Bone marrow (tissue), 2 donors: ENCODE results near the gene SPDYE9.
"Not testable (repeated sequence)": the region's sequence is repeated elsewhere in the genome, so short reads cannot be mapped to it uniquely, and the experiment has no call there.

Experiments used
- DNase-seq, 2 donors: peaks; one replicate each; lab custom pipeline; 2025; lab: John Stamatoyannopoulos, UW

SPDYE9 gene, protein sequence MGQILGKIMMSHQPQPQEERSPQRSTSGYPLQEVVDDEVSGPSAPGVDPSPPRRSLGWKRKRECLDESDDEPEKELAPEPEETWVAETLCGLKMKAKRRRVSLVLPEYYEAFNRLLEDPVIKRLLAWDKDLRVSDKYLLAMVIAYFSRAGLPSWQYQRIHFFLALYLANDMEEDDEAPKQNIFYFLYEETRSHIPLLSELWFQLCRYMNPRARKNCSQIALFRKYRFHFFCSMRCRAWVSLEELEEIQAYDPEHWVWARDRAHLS

DNA sequence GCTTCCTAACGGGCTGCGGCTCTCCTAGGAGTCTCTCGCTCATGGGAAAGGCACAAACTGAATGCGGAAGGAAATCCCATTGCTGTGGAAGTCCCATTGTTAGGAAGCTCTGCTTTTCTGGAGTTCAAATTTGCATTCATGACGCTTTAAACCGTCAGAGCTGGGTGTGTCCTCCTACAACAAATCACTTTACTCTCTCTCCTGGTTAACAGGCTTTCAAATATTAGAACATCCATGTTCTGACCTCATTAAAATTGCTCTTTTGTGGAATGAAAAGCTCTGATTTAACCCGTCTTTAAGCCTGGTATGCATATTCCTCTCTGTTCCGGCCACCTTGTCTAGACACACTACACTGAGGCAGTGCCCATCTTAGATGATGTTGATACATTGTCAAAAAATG, at the start of gene SPDYE9:
Gene SPDYE9 (minus strand): TSS at position 101 of the 400 bp plus-strand sequence. CDS start 1,800 bp downstream, outside the sequence.
- DNase-seq: not testable (repeated sequence)

DNA sequence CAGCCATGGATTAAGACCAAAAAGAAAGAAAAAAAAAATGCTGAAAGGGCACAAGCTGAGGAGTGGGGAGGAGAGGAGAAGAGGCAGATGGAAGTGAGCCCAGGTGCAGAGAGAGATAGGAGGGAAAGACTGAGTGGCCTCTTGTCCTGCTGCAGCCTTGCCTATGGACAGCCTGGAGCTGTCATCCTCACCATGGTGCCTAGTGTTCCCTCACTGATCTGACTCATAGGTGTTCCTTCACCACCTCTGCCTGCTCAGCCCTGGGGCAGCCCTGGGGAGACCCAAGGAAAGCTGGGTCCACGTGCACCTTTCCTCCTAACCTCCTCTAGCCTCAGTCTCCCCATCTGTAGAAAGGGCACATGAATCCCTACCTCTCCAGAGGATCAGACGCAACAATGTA, 49.0 kb upstream of the SPDYE9 start:
- DNase-seq: not testable (repeated sequence)

DNA sequence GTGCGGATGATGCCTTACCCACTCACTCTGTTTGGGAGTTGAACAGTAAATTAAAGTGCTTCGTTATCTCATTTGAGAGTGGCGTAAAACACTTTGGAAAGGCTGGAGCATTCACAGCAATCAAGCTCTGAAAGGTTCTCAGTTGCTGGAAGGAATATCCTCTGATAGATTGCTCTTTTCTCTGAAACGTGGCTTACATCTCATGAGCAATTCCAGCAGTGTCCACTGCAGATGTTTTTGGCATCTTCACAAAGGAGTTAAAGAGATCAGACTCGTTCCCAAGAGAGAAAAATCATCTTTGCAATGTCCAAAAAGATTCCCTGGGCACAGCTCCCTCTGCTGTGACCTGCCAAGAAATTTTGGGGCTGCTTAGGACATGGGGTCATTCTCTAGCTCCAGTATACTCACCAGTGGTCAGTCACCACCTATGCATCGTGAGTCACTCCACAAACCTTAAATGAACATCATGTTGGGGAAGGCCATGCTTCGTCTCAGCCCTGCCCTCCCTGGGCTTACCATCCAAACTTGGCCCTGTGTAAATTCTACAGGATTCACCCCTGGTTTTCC, 46.9 kb upstream of the SPDYE9 start:
- DNase-seq: not testable (repeated sequence)

DNA sequence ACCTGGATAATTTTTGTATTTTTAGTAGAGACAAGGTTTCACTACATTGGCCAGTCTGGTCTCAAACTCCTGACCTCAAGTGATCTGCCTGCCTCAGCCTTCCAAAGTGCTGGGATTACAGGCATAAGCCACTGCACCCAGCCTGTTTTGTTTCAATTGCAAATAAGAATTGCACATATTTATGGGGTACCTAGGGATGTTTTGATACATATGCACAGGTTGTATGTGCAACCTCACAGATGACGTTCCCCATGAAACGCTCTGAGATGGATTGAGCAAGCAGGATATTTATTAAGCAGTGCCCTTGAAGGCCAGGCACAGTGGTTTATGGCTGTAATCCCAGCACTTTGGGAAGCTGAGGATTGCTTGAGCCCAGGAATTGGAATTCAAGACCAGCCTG, 44.8 kb upstream of the SPDYE9 start:
- not testable (repeated sequence) for DNase-seq

DNA sequence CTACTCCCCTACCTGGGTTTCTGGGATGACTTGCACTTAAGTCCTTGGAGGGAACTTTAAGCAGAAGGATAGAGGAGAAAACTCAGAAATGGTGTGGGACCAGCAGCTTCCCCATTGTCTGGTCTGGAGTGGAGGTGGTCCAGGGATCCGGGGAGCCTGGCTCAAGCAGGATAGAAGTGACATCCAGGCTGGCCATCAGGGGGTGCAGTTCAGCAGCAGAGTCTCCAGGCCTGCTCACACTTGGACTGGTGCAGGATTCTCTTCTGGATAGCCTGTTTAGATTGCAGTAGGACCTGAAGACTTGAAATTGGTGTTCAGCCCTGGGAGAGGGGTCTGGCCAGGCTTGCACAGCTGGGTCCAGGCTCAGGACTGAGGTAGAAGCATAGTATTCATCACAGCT, 38.3 kb upstream of the SPDYE9 start:
- not testable (repeated sequence) for DNase-seq

DNA sequence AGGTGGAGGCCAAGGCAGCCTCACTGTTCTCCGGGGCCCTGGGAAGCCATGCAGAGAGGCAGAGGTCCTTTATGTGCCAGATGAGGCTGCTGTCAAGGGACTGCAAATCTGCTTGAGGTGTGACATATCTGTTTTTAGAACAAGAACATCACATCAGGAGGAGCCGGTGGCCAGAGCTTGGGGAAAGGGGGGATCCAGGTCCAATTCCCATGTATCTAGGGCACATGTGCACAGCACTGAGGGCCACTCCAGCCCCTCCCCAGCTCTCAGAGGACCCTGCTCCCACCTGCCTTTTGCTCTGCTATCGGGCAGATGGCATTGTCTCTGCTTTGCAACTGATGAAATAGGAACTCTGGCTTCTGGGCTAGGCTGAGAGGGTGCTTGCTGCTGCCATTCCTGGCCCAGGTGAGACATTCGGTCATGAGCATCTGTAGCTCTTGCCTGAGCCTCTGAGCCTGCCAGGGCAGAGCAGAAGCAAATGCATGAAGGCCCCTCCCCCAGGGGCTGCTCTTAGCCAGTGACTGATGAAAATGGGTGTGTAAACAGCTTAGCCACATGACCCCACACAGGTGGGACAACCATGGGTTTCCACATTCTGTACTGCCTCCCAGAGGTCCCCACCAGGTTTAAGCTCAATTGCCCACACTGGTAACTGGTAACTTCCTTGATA, 37.1 kb upstream of the SPDYE9 start:
- not testable (repeated sequence) for DNase-seq

DNA sequence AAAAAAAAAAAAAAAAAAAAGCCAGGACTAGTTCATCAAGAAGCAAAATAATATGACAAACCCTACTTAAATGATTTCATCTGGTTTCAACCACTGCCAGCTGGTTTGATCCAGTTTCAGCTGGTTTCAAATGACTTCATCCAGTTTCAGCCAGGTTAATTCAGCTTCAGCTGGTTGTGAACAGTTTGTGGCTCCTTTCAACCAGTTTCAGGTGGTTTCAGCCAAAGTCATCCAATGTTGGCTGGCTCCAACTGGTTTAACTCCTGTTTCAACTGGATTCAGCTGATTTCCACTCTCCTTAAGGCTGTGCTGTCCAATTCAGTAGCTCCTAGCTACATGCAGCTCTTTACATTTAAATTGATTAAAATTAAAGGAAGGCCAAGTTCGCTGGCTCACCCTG, 32.3 kb upstream of the SPDYE9 start:
- not testable (repeated sequence) for DNase-seq

DNA sequence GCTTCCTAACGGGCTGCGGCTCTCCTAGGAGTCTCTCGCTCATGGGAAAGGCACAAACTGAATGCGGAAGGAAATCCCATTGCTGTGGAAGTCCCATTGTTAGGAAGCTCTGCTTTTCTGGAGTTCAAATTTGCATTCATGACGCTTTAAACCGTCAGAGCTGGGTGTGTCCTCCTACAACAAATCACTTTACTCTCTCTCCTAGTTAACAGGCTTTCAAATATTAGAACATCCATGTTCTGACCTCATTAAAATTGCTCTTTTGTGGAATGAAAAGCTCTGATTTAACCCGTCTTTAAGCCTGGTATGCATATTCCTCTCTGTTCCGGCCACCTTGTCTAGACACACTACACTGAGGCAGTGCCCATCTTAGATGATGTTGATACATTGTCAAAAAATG, 28.0 kb downstream of the SPDYE9 start, which contains the start of gene SPDYE11:
Gene SPDYE11 (minus strand): TSS at position 101 of the 400 bp plus-strand sequence. CDS start 1,800 bp downstream, outside the sequence.
- DNase-seq: not testable (repeated sequence)

DNA sequence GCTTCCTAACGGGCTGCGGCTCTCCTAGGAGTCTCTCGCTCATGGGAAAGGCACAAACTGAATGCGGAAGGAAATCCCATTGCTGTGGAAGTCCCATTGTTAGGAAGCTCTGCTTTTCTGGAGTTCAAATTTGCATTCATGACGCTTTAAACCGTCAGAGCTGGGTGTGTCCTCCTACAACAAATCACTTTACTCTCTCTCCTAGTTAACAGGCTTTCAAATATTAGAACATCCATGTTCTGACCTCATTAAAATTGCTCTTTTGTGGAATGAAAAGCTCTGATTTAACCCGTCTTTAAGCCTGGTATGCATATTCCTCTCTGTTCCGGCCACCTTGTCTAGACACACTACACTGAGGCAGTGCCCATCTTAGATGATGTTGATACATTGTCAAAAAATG, 56.2 kb downstream of the SPDYE9 start, which contains the start of gene SPDYE8:
Gene SPDYE8 (minus strand): TSS at position 101 of the 400 bp plus-strand sequence. CDS start 1,800 bp downstream, outside the sequence.
- not testable (repeated sequence) for DNase-seq
